NCI-H1436 treated with DMSO at 0.1 percent for 48 hours (cell line): ENCODE data around the gene MLXIP.

Experiments
- DNase-seq: peaks from one replicate; lab custom pipeline; 2025; lab: John Stamatoyannopoulos, UW

Gene MLXIP

DNA sequence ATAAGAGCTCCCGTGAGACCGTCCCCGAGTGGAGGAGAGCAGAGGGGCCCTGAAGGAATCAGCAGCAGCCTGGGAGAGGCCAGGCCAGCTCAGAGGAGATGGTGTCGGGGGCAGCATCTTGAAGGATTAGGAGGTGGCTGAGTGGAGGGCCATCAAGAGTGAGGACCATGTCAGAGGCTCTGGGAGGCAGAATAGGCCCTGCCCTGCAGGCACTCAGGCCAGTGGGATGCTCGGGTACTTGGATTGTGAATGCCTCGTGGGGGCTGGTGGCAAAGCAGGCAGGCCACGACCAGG is 47.7 kb downstream of the MLXIP start:
- DNase-seq, result no peak

DNA sequence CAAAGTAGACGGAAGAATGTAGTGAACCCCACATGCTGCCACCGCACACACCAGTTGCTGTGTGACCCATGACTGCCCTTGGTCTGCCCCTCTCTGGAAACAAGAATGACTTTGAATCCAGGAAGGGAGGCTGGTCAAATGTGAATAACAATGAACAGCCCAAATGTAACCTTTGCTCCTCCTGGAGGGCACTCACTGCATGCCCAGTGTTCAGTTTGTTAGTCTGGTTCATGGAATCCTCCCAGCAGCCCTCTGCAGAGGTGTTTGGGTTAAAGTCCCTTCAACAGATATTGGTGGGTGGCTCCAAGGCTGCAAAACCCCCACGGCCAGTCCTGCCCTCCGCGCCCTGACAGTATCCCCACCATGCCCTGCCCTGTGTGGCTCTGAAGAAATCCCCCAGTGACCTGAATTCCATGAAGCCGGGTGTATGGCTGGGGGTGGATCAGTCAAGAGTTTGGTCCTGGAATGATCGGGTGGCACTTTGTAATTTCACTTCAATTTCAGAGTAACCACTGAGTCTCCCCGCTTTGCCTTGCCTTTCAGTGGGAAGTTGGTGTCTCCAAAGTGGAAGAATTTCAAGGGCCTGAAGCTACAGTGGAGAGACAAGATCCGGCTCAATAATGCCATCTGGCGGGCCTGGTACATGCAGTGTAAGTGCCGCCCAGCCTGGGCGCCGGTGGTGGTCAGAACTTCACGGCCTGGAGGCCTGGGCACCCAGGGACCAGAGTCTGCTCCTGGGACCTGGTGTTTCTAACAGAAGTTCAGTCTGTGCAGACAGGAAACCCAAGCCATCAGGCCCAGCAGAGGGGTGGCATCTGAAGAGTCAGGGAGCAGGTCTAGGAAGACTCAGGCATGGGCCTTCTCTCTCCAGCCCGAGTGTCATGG is 48.4 kb downstream of the MLXIP start:
- no peak for DNase-seq

DNA sequence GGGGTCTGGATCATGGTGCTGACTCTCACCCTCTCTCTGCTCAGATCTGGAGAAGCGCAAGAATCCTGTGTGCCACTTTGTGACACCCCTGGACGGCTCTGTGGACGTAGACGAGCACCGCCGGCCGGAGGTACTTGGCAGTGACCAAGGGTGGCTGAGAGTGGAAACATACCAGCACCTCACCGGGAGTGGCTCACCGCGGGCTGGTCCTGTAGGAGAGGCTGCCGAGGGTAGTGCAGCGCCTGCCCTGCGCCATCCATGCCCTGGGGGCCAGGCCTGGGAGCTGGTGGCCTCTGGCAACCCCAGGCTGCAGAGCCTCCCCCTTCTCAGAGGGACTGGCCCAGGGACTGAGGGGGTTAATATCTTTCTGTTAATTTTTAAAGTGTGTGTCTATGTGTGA is 49.3 kb downstream of the MLXIP start:
- no peak for DNase-seq

DNA sequence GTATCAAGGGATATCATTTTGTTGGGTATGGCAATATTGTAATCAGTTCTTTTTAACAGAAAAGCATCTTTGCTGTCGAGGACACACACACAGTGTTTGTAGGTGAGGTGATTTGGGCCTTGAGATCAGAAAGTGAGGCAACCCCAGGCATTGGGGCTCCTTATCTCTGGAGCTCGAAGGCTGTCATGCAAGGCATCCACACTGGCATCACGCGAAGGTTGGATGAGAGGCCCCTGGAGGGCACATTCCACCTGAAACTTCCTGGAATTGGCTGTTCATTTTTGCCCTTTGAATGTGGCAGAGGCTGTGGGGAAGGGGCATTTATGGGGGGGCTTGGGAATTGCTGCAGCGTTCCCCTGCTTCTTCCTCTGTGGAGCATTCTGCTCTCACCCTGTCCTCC is 49.9 kb downstream of the MLXIP start:
- no peak for DNase-seq

DNA sequence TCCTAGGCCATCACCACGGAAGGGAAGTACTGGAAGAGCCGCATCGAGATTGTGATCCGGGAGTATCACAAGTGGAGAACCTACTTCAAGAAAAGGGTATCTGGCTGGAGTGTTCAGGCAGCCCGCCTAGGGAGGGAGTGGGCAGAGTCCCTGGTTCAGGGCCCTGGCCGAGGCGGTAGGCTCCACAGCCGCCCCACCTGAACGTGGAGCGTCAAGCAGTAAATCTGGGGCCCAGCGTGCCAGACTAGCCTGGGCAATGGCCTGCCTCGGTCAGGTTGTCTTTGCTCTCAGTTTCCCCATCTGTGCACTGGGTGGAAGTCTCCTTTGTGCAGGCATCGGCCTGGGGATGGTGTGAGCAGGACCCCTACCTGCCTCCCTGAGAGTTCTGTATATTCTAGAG is 50.6 kb downstream of the MLXIP start:
- DNase-seq, result no peak

DNA sequence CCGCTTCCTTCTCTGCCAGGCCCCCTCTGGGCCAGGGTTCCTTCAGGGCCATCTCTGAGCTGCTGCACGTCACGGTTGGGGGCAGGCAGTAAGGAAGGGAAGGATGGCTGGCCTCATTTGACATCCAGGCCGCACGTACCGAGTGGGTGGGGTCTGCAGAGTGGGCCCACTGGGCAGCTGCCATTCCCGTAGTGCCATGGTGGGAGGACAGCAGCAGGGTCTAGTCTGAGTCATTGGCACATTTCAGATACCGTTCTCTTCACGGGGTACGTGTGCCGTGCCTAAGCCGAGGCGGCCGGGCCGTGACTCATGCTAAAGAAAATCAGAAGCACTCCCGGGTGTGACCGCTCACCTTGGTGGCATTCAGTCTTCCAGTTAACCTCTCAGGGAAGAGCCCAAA is 51.6 kb downstream of the MLXIP start:
- DNase-seq, result no peak

DNA sequence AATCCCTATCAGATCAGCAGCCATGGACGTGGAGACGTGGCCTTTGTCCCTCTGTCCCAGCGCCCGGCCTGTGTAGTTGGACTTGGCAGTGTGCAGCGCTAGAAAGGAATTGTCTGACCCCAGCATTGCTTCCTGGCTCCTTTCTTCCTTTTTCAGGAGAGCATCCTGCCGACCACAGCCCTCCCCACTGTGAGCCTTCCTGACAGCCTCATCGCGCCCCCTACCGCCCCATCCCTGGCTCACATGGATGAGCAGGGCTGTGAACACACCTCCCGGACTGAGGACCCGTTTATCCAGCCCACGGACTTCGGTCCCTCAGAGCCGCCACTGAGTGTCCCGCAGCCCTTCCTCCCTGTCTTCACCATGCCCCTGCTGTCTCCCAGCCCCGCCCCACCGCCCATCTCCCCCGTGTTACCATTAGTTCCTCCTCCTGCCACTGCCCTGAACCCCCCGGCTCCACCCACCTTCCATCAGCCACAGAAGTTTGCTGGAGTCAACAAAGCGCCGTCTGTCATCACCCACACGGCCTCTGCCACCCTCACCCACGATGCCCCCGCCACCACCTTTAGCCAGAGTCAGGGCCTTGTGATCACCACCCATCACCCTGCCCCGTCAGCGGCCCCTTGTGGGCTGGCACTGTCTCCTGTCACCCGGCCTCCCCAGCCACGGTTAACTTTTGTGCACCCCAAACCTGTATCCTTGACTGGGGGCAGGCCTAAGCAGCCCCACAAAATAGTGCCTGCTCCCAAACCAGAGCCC is 54.8 kb downstream of the MLXIP start:
- no peak for DNase-seq

DNA sequence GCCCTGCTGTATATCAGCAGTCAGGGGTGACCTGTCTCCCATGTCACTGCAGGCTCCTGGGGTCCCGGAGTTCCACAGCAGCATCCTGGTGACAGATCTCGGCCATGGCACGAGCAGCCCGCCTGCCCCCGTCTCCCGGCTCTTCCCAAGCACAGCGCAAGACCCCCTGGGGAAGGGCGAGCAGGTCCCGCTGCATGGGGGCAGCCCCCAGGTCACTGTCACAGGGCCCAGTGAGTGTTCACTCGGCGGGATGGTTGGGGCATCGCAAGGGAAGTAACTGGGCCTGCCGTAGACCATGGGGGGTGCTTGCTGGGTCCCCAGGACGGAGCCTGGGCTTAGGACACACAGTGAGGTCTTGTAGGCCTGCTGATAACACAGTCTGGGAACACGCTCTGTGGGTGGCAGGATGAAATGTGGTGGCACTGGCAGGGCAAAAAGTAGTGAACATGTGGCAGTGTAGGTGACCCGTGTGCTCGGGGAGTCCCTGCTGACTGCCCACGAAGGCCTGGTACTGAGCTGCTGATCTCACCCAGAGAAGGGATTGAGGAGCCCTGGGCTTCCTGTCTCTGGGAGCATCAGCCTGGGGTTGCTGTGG is 57.0 kb downstream of the MLXIP start:
- DNase-seq, result no peak

DNA sequence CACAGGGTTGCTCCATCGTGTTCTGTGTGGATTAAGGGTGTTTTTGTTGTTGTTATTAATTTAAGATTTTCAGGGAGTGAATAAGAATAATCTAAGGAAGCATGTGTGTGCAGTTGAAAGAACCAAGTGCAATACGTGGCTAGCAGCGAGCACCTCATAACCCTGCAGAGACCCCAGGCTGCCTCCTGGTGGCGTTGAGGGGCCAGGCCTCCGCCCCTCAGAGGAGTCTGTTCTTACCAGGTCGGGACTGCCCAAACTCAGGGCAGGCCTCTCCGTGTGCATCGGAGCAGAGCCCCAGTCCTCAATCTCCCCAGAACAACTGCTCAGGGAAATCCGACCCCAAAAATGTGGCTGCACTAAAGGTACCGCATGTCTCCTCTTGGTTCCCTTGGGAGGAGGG is 58.7 kb downstream of the MLXIP start:
- no peak for DNase-seq

DNA sequence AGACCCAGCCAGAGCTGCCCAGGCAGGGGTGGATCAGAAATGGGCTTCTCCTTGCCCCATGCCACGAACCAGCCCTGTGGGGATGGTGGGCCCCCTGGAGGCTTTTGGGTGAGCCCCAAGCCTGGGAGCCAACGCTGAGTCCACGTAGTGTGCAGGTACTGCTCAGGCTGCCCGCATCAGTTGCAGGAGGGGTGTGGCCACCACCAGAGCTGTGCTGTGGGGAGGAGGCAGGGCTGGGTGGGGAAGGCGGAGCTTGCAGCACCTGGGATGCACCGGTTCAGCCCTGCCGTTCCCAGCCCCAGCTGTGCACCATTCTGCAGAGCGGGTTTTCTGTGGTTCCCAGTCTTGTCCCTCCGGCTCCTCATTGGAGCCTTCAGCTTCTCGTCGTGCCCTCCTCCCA is 59.1 kb downstream of the MLXIP start:
- DNase-seq, result no peak

DNA sequence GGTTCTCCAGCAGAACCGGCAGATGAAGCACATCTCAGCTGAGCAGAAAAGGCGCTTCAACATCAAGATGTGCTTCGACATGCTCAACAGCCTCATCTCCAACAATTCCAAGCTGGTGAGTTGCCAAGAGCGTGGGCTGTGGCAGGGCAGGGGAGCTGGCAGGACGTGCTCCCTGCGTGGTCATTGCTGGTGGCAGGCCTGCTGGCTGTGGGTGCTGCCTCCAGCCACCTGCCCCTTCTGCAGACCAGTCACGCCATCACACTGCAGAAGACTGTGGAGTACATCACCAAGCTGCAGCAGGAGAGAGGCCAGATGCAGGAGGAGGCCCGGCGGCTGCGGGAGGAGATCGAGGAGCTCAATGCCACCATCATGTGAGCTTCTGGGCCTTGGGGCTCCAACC is 59.6 kb downstream of the MLXIP start:
- no peak for DNase-seq

DNA sequence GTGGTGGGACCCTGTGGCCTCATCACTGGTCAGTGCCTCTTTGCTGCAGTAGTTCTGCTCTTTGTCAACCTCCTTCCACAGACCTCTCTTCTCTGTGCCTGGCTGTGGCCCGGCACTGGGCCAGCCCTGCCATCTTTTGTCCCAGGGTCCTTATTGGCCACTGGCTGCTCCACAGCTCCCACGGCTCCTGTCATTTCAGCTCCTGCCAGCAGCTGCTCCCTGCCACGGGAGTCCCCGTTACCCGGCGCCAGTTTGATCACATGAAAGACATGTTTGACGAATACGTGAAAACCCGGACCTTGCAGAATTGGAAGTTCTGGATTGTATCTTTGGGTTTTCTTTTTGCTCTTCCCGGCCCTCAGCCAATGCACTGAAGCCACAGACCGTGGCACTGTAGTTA is 60.1 kb downstream of the MLXIP start:
- DNase-seq, result no peak

DNA sequence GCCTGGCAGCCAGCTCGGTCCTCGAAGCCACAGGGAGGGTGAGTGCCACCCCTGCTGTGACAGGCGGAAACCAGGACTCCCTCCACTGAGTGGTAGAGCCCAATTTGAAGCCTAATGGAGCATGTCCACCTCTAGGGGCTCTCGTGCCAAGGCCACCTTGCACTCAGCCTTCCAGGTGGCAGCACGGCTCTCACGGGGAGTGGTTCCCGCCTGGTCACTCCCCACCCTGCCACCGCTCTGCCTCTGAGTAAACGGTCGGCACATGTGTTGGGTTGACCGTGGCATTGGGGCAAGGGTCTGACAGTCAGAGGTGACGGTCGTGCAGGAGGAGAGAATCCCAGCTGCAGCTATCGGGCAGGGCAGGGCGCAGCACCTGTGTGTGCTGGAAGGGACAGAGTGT is 60.7 kb downstream of the MLXIP start:
- DNase-seq, result no peak

DNA sequence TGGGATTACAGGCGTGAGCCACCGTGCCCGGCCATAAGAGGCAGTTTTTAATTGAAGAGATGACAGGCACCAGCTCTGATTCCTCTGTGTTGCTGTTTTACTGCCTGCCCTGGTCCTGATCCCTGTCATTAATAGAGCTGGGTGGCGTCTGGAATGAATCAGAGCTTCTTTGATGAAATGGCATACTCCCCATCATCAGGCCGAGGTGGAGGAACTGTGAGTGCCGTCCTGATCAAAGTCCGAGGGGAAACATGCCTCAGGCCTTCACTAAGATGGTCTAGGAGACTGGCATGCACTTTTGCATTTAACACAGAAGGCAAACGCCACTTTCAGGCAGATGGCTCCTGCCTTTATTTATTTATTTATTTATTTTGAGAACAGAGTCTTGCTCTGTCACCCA is 61.4 kb downstream of the MLXIP start:
- DNase-seq, result no peak

DNA sequence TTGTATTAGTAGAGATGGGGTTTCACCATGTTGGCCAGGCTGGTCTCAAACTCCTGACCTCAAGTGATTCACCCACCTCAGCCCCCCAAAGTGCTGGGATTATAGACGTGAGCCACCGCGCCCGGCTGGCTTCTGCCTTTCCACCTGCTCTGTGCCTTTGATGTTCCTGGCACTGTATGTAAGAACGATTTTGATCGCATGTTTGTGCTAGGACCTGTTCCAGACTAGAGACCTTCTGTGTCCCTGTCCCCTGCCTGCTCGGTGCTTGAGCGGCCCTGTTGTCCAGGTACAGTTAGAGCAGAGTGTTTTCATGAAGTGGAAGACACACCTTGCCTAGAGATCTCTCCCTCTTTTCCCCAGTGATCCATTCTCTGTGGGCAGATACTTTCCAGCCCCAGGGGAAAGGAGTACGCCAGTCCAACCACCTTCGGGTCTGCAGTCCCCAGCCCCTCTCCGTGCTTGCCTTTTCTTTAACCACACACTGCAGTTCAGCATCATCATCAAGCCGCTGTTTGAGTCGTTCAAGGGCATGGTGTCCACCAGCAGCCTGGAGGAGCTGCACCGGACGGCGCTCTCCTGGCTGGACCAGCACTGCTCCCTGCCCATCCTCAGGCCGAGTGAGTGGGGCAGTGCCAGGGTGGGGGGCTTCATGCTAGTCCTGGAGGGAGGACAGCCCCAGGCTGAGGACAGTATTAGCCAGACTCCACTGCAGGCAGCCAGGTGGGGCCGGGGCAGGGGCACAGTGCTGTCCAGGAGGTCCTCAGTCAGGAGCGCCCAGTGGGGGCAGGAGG is 62.1 kb downstream of the MLXIP start:
- no peak for DNase-seq

DNA sequence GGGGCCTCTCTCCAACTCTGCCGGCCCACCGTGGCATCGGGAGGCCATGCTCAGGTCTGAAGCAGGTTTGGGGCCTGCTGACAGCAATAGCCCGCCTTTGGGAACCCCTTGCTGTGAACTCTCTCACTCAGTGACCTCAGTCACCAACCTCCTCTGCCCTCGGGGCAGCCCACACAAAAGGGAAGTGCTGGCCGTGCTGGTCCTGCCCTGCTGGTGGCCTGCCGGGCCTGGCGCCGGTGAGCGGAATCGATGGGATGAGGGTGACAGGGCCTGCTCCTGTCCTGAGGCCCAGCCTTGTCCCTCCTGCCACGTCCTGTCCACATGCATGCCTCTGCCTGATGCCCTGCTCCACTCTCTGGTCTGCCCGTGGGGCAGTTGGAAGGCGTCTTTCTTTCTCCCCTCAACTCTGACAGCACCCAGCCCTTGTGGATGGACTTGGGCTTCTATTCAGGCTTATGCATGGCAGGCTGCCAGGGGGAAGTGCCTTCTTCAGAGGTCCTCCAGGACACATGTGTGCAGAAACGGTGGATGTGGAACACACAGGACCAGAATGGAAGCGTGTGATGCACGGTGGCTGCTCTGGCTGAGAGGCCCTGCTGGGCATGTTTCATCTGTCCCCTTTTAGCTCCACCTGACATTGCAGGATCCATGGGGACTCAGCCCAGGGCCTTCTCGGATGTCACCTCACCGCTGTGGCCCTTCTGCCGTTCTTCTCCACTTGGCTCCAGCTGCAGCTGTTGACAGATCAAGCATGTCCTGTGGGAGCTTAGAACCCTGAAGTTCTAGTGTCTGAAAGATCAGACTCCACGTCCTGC is 63.6 kb downstream of the MLXIP start:
- DNase-seq, result no peak

DNA sequence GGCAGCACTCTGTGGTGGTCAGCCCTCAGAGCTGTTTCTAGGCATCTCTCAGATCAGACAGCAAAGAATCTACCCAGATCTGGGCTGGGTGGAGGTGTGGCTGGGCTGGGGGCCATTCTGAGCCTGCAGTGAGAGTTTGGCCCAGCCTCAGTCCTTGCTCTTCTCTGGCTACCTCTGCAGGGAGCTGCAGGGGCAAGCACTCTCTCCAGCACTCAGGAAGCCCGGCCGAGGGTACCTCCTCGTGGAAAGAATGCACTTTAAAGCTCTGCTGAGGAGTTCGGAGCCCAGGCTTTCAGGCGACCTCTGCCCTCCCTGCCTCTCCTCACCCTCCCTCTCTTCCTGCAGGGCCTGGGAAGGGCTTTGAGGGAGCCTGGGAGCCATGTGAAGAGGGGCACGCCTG is 64.3 kb downstream of the MLXIP start:
- DNase-seq, result no peak

DNA sequence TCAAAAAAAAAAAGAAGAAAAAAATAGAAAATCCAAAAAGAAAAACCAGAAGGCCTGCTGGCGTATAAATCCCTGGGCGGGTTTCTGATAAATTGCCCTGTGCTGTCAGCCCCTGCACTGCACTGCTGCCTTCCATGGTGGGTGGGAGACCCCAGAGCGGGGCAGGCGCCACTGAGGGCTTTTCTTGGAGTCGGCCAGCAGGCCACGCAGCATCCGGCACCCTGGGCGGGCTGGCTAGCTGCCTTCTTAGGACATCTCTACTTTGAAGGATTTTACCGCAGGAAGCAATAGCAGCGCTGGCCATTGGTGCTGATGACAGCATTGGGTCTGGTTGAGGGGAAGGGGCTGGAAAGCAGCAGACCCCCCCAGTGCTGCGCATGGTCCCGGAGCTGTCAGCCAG is 66.3 kb downstream of the MLXIP start:
- no peak for DNase-seq

DNA sequence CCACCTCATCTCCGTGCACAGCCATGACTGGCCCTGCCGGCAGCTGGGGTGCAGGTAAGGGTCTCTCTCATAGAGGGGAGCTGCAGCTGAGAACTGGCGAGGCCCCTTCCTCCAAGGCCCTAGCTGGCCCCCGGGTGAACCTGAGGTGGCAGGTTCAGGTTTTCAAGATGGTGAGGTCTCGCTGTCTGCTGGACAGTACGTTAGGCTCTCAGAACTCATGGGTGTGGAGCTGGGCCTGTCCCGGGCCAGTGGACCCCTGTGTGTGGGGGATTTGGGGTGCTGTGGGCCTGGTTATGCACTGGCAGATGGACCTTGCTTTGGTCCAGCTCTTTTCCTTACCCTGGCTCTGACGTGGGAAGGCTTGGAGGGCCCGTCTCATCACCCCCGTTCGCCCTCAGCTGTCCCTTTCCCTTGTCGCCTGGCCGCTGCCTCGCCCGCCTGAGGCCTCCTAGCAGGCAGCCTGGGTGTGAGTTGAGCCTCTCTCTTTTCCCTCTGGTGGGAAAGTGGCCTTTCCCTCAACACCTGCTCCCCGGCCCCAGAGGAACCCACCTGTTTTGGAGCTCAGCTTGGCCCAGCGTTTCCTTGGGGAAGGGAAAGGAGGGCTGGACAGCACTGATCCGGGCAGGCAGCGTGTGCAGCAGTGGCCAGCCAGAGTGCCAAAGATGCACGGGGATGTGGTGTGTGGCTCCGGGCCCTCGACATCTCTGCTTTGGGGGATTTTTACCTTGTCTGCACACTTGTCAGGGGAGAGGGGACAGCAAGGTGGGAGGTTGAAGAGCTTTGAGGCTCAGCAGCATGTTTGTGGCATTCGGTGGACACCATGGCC is 67.2 kb downstream of the MLXIP start:
- DNase-seq, result no peak

DNA sequence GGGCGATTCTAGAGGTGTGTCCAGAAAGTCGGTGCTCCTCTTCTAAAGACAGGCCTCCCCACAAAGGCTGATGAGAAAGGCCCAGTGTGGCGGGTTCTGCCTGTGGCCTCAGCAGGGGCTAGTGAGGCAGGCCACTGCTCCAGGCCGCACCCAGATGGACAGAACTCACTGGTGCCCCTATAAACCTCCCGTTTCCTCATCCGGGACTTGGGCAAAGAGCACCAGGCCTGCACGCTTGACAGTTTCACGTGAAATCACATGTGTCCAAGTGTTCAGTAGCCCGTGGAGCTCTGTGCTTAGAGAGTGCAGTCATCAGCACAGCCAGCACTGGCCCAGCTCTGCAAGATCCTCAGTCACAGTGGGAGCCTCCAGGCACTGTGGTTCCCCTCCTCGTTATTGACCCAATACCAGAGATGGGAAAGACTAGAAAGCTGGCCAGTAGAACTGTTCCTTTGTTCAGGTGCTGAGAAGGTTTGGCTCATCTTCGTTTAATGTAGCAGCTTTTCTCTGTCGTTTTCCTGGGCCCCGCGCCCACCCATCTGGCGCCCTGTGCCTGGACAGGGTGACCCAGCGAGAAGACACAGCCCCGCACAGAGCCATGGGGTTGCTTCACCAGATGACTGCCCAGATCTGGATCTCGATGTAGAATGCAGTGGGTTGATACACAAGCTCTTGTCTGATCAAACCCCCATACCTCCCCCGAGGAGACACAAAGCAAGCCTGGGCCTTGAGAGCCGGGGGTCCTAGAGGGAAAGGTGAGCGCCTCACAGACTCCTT is 69.1 kb downstream of the MLXIP start:
- no peak for DNase-seq
